Ishikawa (cell line): ENCODE results near the gene GALNT13.

Experiments
- CEBPB ChIP-seq: IDR thresholded peaks from 2 replicates; pipeline ENCODE4 v1.6.1; 2012
- CREB1 ChIP-seq: IDR thresholded peaks from 2 replicates; pipeline ENCODE4 v1.6.1; 2012; ENCODE audit warnings: low read depth
- EGR1 ChIP-seq: IDR thresholded peaks from 2 replicates; pipeline ENCODE4 v1.6.1; 2012
- EP300 ChIP-seq: IDR thresholded peaks from 2 replicates; pipeline ENCODE4 v1.6.1; 2012; ENCODE audit warnings: borderline replicate concordance
- FOXM1 ChIP-seq: IDR thresholded peaks from 2 replicates; pipeline ENCODE4 v1.6.1; 2012; ENCODE audit warnings: low read depth, borderline replicate concordance
- MAX ChIP-seq: IDR thresholded peaks from 2 replicates; pipeline ENCODE4 v1.6.1; 2012
- NFIC ChIP-seq: IDR thresholded peaks from 2 replicates; pipeline ENCODE4 v1.6.1; 2012
- RAD21 ChIP-seq: IDR thresholded peaks from 2 replicates; pipeline ENCODE4 v1.6.1; 2012; ENCODE audit warnings: low read depth
- REST ChIP-seq: IDR thresholded peaks from 2 replicates; pipeline ENCODE4 v1.6.1; 2012; ENCODE audit warnings: low read depth, mild to moderate bottlenecking
- TAF1 ChIP-seq: IDR thresholded peaks from 2 replicates; pipeline ENCODE4 v1.6.1; 2012; ENCODE audit warnings: low read depth, mild to moderate bottlenecking
- TCF12 ChIP-seq: IDR thresholded peaks from 2 replicates; pipeline ENCODE4 v1.6.1; 2012; ENCODE audit warnings: low read depth
- TEAD4 ChIP-seq: IDR thresholded peaks from 2 replicates; pipeline ENCODE4 v1.6.1; 2012
- USF1 ChIP-seq: IDR thresholded peaks from 2 replicates; pipeline ENCODE4 v1.6.1; 2012
- YY1 ChIP-seq: IDR thresholded peaks from 2 replicates; pipeline ENCODE4 v1.6.1; 2012; ENCODE audit warnings: low read depth
- ZBTB7A ChIP-seq: IDR thresholded peaks from 2 replicates; pipeline ENCODE4 v1.6.1; 2012; ENCODE audit warnings: low read depth

GALNT13 gene

GRCh38 chr2:154173164-154173563, 301.4 kb downstream of the GALNT13 start:
- no peak for TF ChIP-seq YY1
- no peak for TF ChIP-seq USF1
- TF ChIP-seq TAF1, result no peak
- no peak for TF ChIP-seq NFIC
- no peak for TF ChIP-seq CEBPB
- TF ChIP-seq ZBTB7A, result no peak
- no peak for TF ChIP-seq CREB1
- TF ChIP-seq TCF12, result no peak

- TF ChIP-seq CEBPB (no peak), EGR1 (no peak), USF1 (no peak), TEAD4 (no peak), MAX (no peak), TAF1 (no peak), TCF12 (no peak), YY1 (no peak), RAD21 (no peak), CREB1 (no peak), EP300 (no peak), FOXM1 (no peak), ZBTB7A (no peak), NFIC (no peak), REST (no peak)
Measured at GRCh38 chr2:154173919-154174318, 302.2 kb downstream of the GALNT13 start.

GRCh38 chr2:154182008-154182407, 310.3 kb downstream of the GALNT13 start:
- TF ChIP-seq EGR1 (no peak), REST (no peak), USF1 (no peak), ZBTB7A (no peak), CEBPB (no peak), CREB1 (no peak), NFIC (no peak), TCF12 (no peak), MAX (no peak), RAD21 (no peak), FOXM1 (no peak), EP300 (no peak), YY1 (no peak), TAF1 (no peak), TEAD4 (no peak)

GRCh38 chr2:154187948-154188347, 316.2 kb downstream of the GALNT13 start:
- TF ChIP-seq TAF1, result no peak
- TF ChIP-seq TCF12, result no peak
- TF ChIP-seq FOXM1, result no peak
- no peak for TF ChIP-seq CEBPB
- TF ChIP-seq ZBTB7A, result no peak
- no peak for TF ChIP-seq NFIC
- no peak for TF ChIP-seq USF1
- no peak for TF ChIP-seq EP300
- TF ChIP-seq CREB1, result no peak

GRCh38 chr2:154189953-154190352, 318.2 kb downstream of the GALNT13 start:
- TF ChIP-seq FOXM1 (no peak), USF1 (no peak), CREB1 (no peak), NFIC (no peak)

GRCh38 chr2:154193246-154193645, 321.5 kb downstream of the GALNT13 start:
- no peak for TF ChIP-seq TCF12
- TF ChIP-seq TEAD4, result no peak
- no peak for TF ChIP-seq CEBPB
- TF ChIP-seq EGR1, result no peak
- no peak for TF ChIP-seq CREB1
- no peak for TF ChIP-seq REST
- TF ChIP-seq USF1, result no peak
- no peak for TF ChIP-seq ZBTB7A
- TF ChIP-seq YY1, result no peak
